Mammary epithelial cell (primary cell): ENCODE data around the gene CSN3.

Source experiments
- CTCF ChIP-seq, 2 donors: IDR thresholded peaks in 1 of 2; conservative IDR thresholded peaks in 1 of 2; 2 replicates each; pipeline ENCODE4 v1.5.1; 2011 to 2012; ENCODE audit warnings: inconsistent platforms in 2 of 2, low read length in 2 of 2, mild to moderate bottlenecking in 2 of 2, control low read depth in 1 of 2, low read depth in 1 of 2; ENCODE audit not compliant: insufficient read depth in 1 of 2; ENCODE audit errors: extremely low read depth in 1 of 2
- EZH2 ChIP-seq: IDR thresholded peaks from 2 replicates; pipeline ENCODE4 v1.6.1; 2012; ENCODE audit warnings: low read length, inconsistent platforms, borderline replicate concordance

GRCh38 chr4:70277121-70277520, 34.7 kb downstream of the CSN3 start:
- no peak for TF ChIP-seq CTCF (conservative IDR thresholded peaks at IDR 0.05 in 1 of 2, IDR thresholded peaks at IDR 0.05 in 1 of 2; ENCODE audit: extremely low read depth in 1 of 2, insufficient read depth in 1 of 2, low read depth in 1 of 2, low read length in 2 of 2)
- TF ChIP-seq EZH2: no peak
